GM18519 (cell line): ENCODE data around the gene USP38.
"Not testable (repeated sequence)": the region's sequence is repeated elsewhere in the genome, so short reads cannot be mapped to it uniquely, and the experiment has no call there.

Source experiments
- ATAC-seq: cut with Tn5 transposase; IDR thresholded peaks from one replicate; pipeline ENCODE4 v1.9.1; 2021; ENCODE audit warnings: mild to moderate bottlenecking, moderate library complexity; ENCODE audit not compliant: unreplicated experiment, low FRiP score

USP38 gene, protein sequence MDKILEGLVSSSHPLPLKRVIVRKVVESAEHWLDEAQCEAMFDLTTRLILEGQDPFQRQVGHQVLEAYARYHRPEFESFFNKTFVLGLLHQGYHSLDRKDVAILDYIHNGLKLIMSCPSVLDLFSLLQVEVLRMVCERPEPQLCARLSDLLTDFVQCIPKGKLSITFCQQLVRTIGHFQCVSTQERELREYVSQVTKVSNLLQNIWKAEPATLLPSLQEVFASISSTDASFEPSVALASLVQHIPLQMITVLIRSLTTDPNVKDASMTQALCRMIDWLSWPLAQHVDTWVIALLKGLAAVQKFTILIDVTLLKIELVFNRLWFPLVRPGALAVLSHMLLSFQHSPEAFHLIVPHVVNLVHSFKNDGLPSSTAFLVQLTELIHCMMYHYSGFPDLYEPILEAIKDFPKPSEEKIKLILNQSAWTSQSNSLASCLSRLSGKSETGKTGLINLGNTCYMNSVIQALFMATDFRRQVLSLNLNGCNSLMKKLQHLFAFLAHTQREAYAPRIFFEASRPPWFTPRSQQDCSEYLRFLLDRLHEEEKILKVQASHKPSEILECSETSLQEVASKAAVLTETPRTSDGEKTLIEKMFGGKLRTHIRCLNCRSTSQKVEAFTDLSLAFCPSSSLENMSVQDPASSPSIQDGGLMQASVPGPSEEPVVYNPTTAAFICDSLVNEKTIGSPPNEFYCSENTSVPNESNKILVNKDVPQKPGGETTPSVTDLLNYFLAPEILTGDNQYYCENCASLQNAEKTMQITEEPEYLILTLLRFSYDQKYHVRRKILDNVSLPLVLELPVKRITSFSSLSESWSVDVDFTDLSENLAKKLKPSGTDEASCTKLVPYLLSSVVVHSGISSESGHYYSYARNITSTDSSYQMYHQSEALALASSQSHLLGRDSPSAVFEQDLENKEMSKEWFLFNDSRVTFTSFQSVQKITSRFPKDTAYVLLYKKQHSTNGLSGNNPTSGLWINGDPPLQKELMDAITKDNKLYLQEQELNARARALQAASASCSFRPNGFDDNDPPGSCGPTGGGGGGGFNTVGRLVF

DNA sequence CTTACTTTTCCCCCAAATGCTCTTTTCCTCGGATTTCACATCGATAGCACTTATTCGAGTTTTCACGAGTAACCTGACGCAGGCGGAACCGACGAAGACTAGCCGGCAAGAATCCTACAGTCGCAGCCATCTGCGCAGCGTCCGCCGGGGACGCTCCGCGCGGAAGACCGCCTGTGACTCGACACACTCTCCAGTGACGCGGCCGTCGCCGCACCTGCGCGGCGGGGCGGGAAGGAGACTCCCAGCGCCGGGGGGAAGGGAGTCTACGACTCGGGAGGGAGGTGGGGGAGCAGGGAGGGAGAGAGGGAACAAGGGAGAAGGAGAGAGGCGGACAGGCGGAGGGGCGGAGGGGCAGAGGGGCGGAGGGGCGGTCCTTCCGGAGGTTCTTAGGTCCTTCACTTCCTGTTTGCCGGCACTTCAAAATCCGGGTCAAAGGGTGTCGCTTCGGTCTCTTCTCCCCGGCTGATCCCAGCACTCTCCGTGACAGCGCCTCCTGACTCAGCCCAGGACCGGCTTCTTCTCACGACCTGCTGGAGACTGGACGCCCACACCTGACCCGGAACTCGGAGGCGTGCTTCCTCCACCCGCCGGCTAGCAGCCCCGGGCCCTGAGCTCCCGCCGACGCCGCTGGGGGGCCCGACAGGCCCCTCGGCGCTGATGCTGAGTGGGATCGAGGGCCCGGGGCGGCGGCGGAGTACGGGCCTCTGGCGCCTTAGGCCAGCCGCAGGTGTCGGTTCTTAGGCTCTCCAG, at the start of gene USP38:
Gene USP38 (plus strand): TSS at position 415 of the 750 bp plus-strand sequence. CDS start 534 bp downstream, outside the sequence.
- peak; percentile 65 for ATAC-seq

GRCh38 chr4:143135358-143135757, 49.4 kb upstream of the USP38 start:
- ATAC-seq: no peak

- ATAC-seq: no peak
Observed at GRCh38 chr4:143140696-143141095, 44.0 kb upstream of the USP38 start.

- ATAC-seq: no peak
Observed at GRCh38 chr4:143148521-143148920, 36.2 kb upstream of the USP38 start.

GRCh38 chr4:143156853-143157252, 27.9 kb upstream of the USP38 start:
- no peak for ATAC-seq

- no peak for ATAC-seq
Observed at GRCh38 chr4:143163614-143164013, 21.1 kb upstream of the USP38 start.

DNA sequence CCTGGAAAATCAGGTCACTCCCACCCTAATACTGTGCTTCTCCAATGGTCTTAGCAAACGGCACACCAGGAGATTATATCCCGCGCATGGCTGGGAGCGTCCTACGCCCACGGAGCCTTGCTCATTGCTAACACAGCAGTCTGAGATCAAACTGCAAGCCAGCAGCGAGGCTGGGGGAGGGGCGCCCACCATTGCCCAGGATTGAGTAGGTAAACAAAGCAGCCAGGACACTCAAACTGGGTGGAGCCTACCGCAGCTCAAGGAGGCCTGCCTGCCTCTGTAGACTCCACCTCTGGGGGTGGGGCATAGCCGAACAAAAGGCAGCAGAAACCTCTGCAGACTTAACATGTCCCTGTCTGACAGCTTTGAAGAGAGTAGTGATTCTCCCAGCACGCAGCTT, 18.0 kb upstream of the USP38 start:
- not testable (repeated sequence) for ATAC-seq

DNA sequence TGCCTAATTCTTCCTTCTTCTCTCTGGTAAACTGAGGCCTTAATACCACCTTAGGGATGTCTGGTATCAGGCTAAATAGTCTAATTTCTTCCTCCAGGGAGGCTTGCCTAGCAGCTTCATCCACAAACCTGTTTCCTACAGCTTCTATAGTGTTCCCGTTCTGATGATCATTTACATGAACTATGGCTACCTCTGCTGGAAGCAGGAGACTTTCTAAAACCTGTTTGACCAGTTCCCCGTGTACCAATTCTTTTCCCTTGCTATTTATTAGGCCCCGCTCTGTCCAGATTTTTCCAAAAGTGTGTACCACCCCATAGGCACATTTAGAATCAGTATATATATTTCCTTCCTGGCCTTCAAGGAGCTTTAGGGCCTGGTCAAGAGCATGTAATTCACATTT, 5.8 kb upstream of the USP38 start:
- ATAC-seq: no peak

GRCh38 chr4:143183513-143184216, 1.1 kb upstream of the USP38 start:
- ATAC-seq: no peak

- ATAC-seq: peak; percentile 13
Observed at GRCh38 chr4:143184217-143184502, 557 bp upstream of the USP38 start.

- peak; percentile 8 for ATAC-seq
Observed at GRCh38 chr4:143185253-143186107, 763 bp downstream of the USP38 start.

DNA sequence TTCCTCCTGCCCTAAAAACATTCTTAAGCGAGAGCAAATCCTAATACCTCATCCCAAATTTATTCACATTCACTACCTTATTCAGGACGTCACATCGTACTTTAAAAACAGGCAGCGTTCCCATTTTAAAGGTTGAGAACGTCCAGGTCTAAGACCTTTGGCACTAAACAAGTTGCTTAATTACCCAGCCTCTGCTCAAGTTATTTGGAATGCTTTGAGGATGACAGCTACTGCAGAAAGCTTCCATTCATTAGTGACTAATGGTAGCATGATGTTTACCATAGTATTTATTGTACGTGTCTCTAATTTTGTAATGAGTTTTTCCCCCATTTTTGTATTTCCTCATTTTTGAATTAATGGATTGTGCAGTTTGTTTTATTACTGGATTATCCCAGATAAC, 1.5 kb downstream of the USP38 start:
- no peak for ATAC-seq

DNA sequence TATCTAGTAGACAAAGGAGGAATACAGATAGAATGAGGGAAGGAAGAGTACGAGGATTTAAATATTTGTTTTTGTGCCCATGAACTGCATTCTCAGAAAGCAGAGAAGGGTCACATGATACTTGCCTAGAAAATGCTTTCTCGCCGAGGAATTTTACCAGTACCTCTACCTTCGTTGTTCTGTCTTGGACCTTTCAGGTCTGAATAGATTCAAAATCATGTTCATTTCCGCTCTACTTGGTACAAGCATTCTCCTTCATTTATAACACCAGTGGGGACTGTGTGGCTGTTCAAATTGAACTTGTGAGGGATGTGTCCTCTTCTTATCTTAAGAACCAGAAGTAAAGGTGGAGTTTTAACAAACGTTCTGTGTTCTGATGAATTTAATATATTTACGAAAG, 1.9 kb downstream of the USP38 start:
- ATAC-seq: no peak

DNA sequence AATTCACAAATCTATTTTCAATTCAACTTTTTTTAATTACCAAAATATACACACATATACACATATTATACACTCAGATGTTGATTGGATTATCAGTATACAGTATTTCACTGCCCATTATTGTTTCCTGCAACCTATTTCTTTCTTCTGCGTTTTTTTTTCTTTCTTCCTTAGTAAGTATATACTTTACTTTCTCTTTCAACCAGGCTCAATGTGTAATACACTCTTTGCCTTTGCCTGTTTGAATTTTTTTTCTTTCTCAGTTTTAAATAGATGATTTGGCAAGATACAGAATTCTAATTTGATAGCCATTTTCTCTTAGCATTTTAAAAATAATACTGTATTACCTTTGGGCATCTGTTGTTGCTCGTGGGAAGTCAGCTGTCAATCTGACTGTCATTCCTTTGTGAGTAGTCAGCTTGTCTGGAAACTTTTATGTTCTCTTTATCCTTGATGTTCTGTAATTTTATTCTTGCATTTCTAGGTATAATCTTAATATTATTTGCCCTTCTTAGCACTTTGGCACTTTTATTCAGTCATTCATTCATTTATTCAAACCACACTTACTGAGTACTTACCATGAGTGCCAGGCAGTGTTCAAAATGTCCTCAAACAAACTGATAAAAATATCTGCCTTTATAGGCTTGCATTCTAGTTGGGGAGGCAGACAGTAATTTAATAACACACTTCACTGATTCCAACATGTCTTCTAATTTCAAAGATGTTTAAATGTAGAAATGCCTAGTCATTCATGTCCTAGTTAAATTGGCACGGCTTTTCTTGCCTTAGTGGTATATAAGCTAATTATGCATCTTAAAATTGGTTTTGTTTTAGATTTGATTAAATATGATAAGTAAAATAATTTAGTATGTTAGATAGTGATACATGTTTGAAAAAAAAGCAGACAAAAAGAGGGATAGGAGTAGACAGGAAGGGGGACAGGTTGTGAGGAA, 3.7 kb downstream of the USP38 start:
- ATAC-seq: no peak

DNA sequence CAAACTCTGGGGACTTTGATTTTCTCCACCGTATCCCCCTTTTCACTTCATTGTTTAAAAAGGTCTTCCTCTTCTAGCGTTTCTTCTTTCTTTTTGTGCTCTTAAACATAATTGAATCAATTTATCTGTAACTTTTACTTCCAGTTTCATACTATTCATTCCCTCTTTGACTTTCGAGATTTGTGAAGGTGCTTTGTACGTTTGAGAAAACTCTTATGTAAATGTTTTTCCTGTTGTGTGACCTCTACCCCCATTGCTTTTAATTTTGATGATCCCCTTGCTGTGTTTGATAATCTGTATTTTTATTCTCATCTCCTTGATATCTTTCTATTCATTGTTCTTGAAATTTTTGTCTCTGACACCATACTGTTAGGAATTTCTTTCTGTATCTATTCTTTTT, 4.8 kb downstream of the USP38 start:
- ATAC-seq: no peak

DNA sequence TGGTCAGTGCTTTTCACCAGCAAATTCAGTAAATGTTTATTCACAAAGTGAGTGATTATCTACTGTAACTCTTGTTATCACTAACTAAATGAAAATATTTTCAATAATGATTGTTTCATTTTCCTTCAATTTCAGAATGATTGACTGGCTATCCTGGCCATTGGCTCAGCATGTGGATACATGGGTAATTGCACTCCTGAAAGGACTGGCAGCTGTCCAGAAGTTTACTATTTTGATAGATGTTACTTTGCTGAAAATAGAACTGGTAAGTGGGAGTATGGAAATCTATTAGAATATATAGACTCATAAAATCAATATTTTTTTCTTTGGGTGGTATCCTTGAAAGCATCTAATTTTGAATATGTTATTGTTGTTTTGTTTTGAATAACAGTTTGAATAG, 10.9 kb downstream of the USP38 start:
- no peak for ATAC-seq

- ATAC-seq: no peak
Observed at GRCh38 chr4:143196323-143196722, 11.6 kb downstream of the USP38 start.

DNA sequence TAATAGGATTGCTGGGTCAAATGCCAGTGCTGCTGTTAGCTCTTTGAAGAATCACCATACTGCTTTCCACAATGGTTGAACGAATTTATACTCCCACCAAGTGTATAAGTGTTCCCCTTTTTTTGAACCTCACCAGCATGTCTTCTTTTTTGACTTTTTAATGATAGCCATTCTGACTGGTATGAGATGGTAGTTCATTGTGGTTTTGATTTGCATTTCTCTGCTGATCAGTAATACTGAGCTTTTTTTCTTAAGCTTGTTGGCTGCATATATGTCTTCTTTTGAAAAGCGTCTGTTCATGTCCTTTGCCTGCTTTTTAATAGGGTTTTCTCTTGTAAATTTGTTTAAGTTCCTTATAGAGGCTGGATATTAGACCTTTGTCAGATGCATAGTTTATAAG, 14.8 kb downstream of the USP38 start:
- no peak for ATAC-seq
